PC-9 (cell line): ENCODE results near the gene PTPN9.

Experiments used
- EZH2 ChIP-seq: fragments of 200-600 bp; sonication (generic); IDR thresholded peaks from 2 replicates; pipeline ENCODE4 v1.8.0; 2017; ENCODE audit warnings: antibody characterized with exemption, low read depth
- TF ChIP-seq, protein P1 (sequence below): fragments of 200-600 bp; sonication (generic); conservative IDR thresholded peaks from 2 replicates; pipeline ENCODE4 v1.6.1; 2017; ENCODE audit warnings: mixed run types, antibody characterized with exemption, mild to moderate bottlenecking, moderate library complexity

DNA sequence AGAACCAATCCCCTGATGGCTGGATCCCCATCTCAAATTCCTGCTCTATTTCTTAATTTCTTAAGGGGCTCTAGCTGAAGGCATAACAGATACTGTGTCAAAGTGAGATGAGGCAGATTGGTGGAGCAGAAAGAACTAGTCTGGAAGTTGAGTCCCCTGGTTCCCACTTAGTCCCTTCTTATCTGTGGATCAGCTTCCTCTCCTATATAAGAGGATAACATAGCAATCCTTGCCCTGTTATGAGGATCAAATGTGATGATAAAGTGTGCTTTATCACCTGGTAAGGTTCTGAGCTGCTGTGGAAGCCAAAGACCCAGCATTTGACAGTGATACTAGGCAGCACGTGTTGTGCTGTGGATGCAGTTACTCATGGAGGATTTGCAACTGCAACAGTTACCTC lies 119.5 kb downstream of the PTPN9 start:
- TF ChIP-seq, protein P1, sequence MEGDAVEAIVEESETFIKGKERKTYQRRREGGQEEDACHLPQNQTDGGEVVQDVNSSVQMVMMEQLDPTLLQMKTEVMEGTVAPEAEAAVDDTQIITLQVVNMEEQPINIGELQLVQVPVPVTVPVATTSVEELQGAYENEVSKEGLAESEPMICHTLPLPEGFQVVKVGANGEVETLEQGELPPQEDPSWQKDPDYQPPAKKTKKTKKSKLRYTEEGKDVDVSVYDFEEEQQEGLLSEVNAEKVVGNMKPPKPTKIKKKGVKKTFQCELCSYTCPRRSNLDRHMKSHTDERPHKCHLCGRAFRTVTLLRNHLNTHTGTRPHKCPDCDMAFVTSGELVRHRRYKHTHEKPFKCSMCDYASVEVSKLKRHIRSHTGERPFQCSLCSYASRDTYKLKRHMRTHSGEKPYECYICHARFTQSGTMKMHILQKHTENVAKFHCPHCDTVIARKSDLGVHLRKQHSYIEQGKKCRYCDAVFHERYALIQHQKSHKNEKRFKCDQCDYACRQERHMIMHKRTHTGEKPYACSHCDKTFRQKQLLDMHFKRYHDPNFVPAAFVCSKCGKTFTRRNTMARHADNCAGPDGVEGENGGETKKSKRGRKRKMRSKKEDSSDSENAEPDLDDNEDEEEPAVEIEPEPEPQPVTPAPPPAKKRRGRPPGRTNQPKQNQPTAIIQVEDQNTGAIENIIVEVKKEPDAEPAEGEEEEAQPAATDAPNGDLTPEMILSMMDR, result no peak
- TF ChIP-seq EZH2, result no peak
